GM10248 (cell line): Measurements from ENCODE around the gene LONP1.

ENCODE experiments used
- CTCF ChIA-PET: fragments of 300-600 bp; sonication (Branson Sonifier 250); formaldehyde crosslinking; extraction: SDS; loops from one replicate; lab custom pipeline; 2021; ENCODE audit warnings: antibody characterized with exemption; lab: Yijun Ruan, JAX
- POLR2A ChIA-PET: fragments of 350-650 bp; sonication (Branson Sonifier 250); formaldehyde crosslinking; extraction: SDS; loops from one replicate; lab custom pipeline; 2020; ENCODE audit warnings: antibody characterized with exemption; lab: Yijun Ruan, JAX
- DNase-seq: peaks from one replicate; pipeline ENCODE4 v3.0.0; 2012; ENCODE audit errors: extremely low spot score
- CTCF ChIP-seq: IDR thresholded peaks from 2 replicates; pipeline ENCODE4 v1.5.1; 2012; ENCODE audit warnings: mild to moderate bottlenecking, low read depth; ENCODE audit errors: extremely low read depth, missing control alignments, control extremely low read depth

The LONP1 gene

GRCh38 chr19:5694167-5694955 is 25.6 kb downstream of the LONP1 start:
- ChIA-PET CTCF (no interaction called here), POLR2A (interaction anchor here (1.0 kb wide), 1 partner anchor 26 kb away, joined by 4 read pairs; the partner anchor contains the start of genes CATSPERD and LONP1)
- DNase-seq: no peak
- TF ChIP-seq CTCF: no peak

DNA sequence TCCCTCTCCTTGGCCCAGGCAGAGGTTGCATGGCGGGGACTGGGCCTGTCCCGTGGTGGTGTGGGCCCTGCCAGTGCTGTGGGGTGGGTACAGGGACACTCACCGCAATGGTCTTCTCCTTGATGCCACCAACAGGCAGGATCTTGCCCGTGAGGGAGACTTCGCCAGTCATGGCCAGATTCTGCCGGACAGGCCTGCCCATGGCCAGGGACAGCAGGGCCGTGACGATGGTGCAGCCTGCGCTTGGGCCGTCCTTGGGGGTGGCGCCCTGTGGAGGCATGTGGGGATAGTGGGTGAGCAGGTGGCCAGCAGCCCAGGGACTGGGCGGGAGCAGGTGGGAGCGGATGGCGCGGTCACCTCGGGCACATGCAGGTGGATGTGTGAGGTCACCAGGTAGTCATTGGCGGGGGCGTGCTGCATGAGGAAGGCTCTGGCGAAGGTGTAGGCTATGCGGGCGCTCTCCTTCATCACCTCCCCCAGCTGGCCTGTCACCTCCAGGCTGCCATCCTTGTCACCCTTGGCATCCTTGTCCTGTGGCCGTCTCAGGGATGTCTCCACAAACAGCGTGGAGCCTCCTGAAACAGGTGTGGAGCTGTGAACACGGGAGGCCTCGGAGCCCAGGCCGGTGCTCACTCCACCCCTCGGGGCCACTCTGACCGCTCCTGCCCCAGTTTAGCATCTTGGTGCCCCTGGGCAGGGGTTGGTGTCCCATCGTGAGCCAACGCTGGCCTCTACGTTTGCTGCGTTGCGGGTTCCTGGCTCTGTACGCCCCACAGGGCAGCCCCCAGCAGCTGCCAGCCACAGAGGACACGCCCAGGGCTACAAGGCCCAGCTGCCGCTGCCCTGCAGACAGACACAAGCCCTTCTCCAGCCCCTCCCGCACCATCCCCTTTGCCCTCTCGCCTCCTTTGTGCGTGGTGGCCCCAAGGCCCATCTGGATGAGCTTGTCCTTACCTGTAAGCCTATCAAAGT is 26.5 kb downstream of the LONP1 start:
- CTCF ChIA-PET: no interaction called here
- POLR2A ChIA-PET: interaction anchor here (1.0 kb wide), 1 partner anchor 27 kb away, joined by 4 read pairs; the partner anchor contains the start of genes CATSPERD and LONP1
- no peak for TF ChIP-seq CTCF
- no peak for DNase-seq

- POLR2A ChIA-PET: no interaction called here
- no peak for TF ChIP-seq CTCF
- CTCF ChIA-PET: no interaction called here
- no peak for DNase-seq
Observed at GRCh38 chr19:5692723-5693194, 27.2 kb downstream of the LONP1 start.

DNA sequence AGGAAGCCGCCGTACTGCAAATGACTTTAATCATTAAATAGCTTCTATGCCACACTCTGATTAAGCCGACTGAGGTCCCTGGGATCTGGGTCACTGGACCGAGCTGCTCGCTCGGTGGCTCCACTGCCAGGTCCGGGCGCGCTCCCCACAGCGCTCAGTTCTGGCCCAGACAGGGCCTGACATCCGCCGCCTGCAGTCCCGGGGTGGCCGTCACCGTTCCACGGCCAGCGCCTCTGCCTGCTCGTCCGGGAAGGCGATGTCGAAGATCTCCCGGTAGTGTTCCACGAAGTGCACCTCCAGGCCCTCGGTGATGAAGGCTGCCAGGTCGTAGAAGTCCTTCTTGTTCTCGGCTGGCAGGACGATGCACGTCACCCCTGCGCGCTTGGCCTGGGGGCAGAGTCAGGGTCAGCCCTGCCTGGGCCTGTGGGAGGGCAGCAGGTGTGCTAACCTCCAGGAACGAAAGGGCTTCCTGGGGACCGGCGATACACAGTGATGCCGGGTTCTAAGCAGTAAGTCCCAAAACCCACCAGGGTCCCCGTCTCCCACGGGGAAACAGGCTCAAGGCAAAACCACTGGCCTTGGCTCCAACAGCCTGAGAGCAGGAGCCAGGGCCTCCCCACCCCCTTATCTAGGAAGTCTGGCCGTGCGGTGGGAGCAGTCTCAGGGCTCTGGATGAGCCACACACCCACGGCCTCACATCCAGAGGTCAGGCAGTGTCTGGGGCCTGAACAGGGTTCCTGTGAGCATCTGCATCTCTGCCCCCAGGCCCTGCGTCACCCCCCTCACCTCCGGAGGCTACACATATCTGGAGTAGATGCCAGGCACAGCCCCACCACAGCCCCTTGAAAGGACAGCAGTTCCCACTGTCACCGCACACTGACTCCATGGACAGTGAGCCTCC is 27.9 kb downstream of the LONP1 start:
- CTCF ChIA-PET: interaction anchor here (1.3 to 6.0 kb wide), 3 partner anchors 9 to 26 kb away, joined by 3 to 79 read pairs (median 7); partner anchors contain the start of genes CATSPERD and LONP1
- POLR2A ChIA-PET: interaction anchor here (1.0 to 1.4 kb wide), 5 partner anchors 12 to 26 kb away, joined by 3 to 6 read pairs (median 4); no protein-coding TSS in a partner anchor
- no peak for DNase-seq
- no peak for TF ChIP-seq CTCF

DNA sequence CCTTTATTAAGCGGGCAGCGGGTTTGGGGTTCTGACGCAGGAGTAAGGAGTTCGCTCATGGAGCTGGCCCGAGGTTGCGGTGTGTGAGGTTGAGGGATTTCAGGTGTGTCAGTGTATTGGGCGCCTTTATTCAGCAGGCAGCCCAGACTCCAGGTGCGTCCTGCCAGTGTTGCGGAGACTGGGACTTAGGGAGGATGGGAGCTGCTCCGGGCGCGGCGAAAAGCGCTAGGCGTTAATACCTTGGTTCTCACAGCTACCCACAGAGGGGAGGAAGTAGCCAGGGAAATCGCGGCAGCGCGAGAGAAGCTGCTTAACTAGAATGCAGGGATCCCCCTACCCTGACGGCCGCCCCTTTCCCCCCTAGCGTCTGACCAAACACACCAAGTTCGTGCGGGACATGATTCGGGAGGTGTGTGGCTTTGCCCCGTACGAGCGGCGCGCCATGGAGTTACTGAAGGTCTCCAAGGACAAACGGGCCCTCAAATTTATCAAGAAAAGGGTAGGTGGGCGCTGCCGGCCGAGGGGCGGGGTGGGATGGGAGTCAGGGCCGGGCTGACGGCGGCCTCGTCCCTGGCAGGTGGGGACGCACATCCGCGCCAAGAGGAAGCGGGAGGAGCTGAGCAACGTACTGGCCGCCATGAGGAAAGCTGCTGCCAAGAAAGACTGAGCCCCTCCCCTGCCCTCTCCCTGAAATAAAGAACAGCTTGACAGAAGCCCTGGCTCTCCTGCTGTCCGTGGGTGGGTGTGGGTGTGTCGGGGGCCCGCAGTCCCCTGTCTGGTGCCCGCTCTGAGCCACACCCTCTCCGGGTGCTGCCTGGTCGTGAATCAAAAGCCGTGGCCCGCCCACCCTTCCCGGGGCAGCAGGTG is 28.8 kb downstream of the LONP1 start:
- no peak for DNase-seq
- POLR2A ChIA-PET: interaction anchor here (1.0 to 2.7 kb wide), 6 partner anchors 11 to 69 kb away, joined by 3 to 11 read pairs (median 4); partner anchors contain the start of genes SAFB and SAFB2
- CTCF ChIA-PET: interaction anchor here (0.9 to 6.0 kb wide), 6 partner anchors 8 to 104 kb away, joined by 3 to 79 read pairs (median 4); partner anchors contain the start of genes CATSPERD, LONP1, SAFB and SAFB2
- no peak for TF ChIP-seq CTCF
